GM15510 (cell line): ENCODE results near the gene IFT27.

Experiments used
- POLR2A ChIP-seq: IDR thresholded peaks from 3 replicates; pipeline ENCODE4 v1.6.1; 2011; ENCODE audit warnings: borderline replicate concordance; ENCODE audit not compliant: insufficient read length; ENCODE audit errors: extremely low read depth

Gene IFT27

DNA sequence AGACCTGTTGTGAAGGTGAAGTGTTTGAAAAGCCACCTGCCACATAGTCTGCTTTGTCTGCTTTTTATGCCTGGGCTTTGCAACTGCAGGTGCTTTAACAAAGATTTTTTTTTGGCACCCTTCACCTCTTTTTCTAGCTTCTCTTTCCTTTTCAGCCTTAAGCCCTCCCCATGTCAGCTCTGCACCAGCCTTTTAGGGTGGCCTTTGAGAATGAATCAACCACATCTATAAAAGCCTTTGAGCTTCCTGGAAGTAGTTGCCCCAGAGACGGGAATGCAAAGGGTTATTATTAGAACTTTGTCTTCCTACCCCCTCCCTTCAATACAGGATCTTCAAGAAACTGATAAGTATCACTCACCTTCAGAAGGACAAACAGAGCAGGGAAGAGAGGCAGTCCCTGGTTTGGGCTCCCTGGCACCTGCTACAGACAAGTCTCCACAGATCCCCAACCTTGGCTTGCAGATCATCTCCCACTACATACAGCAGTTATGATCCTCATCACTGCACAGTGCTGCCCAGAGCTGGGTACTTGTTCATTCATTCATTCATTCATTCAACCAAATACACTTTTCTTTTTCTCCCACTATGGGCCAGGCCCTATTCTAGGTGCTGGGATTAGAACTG is 32.9 kb upstream of the IFT27 start:
- no peak for TF ChIP-seq POLR2A

DNA sequence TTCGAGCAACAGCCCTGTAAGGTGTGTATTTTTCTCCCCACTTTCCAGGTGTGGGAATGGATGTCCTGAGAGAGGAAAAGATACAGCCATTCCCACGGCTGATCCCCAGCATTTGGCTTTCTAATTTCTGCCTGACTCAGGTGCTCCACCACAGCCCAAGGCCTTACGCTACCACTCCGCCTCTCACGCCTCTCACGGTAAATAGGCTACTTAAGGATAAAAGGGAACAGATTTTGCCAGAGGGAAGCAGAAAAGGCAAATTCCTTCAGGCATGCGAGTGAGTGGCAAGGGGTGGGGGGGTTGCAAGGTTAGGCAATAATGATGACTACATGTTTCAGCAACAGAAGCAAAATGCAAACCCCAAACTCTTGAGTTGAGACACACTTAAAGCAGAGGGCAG is 31.7 kb upstream of the IFT27 start:
- TF ChIP-seq POLR2A: no peak

DNA sequence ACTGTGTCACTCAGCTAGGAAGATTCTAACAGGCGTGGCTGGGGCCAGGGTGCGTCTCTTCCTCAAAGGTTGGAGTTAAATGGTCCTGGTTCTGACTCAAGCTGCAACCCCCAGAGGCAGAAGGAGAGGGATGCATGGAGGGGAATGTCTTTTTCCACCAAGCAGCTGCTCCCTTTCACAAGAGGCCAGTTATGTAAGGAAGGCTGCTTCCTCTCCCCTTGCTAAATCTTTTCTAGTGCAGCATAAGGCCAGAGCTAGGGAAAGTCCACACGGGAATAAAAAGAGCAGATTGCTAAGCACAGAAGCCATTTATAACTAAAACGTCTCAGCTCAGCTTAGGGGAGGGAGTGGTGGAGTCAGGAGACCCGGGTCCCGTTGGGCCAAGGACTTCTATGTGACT is 30.9 kb upstream of the IFT27 start:
- no peak for TF ChIP-seq POLR2A

DNA sequence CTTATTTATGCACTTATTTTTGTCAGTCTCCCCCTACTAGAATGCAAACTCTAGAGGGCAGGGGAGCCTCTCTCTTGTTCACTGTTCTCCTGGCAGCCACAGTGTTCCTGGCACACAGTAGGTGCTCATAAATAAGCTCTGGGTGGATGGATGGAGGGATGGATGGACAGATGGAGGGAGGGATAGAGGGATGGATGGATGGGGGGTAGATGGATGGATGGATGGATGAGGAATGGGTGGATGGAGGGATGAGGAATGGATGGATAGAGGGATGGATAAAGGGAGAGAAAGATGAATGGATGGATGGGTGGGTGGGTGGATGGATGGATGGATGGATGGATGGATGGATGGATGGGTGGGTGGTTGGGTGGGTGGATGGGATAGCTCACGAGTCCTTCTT is 27.4 kb upstream of the IFT27 start:
- no peak for TF ChIP-seq POLR2A

DNA sequence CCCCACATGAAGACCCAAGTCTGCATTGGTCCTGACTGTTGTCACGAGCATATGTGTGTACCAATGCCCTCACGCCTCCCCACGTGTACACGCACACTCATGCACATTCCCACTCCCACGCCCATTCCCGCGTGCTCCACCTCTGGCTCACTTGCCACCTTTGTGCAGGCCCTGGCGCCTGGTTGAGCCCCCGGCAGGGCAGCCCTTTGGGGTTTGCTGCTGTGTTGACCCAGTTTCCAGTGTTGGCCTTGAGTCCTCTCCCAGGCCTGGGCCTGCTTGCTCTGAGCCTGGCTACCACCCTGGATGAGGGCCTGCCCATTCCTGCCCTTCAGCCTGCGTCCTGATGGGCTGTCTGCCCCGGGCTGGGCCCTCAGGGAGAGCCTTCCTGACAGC is 22.8 kb upstream of the IFT27 start:
- TF ChIP-seq POLR2A: no peak

DNA sequence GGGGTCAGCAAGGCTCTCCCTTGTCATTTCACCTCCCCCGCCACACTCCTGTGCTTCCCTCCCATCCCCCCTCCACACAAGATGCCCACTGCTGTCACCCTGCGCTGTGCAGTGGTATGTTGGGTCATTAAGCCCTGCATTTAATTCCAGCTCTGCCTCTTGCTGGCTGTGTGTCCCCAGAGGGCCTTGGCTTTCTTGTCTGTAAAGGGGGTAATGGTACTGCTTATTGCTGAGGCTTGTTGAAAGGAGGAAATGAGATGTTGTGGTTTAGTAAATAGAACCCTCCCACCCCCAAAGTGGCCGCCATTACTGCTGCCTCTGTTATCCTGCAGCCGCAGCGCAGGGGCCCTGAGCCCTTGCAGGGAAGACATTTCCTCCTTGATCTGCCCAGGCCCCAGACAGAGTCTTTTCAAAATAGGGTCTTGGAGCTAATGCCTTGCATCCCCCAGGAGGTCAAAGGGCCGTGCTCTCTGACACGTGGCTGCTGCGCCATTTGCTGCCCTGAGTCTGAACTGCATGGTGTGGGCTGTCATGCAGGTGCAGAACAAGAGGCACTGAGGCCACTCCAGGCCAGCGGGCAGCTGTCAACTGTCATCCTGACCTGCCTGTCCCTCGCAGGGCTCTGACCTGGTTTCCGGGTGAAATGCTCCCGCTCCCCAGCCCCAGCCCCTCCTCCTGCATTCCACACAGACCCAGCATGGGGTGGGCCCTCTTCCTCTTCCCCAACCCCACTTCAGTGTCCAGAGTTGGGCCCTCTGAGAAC is 22.2 kb upstream of the IFT27 start:
- no peak for TF ChIP-seq POLR2A

DNA sequence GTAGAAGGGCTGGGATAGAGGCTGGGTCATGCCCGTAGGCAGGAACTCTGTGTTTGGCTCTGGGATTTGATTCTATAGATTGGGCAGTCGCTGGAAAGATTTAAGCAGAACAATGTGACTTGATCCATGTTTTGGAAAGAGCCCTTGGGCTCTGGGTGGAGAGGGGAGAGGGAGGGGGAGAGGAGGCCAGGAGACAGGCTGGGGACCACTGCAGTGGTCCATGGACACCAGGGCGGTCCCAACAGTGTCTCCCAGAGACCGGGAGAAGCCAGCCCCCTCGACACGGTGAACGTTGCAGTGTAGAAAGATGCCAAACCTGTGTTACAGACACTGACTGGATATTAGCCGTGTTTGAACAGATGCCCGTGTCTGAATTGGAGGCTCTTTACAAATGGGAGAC is 21.5 kb upstream of the IFT27 start:
- TF ChIP-seq POLR2A: no peak

DNA sequence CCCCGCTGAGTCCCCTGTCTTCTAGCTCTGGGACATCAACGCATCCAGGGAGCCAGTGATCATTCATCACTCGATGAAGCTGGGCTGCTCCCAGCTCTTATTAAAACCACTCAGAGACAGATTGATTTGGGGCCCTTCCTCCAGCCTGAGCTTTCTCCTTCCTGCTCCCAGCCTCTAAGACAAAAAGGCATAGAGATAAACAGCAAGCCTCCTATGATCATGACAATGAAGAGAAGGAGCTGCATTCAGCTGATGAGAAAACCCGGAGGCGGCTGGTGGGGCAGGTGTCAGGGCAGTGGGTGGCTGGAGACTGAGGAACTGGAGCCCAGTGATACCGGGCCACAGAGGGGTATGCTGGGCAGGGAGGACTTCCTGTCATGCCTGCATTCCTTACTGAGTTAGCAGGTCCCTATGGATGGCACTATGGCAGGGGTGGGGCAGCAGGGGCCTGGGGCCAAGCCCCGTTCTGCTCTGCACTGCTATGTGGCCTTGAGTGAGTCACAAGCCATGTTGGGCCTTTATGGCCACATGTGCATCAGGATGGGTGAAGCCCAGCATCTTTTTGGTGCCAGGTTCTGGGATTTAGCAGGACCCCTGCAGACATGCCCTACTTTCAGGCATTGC is 20.7 kb upstream of the IFT27 start:
- no peak for TF ChIP-seq POLR2A

DNA sequence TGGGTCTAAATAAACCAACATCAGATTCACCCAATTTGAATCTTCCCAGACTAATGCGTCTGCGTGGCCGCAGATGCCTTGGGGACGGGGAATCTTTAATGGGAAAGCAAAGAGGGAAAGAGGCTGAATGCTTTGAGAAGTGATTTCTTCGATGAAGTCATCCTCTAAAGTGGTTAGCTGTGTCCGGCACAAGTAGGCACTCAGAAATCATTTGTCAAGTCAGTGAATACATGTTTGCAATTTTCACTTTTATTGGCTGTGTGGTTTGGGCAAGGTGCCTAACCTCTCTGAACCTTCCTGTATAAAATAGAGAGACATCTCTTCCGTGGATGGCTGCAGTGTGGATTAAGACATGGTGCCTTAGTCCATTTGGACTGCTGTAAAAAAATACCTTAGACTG is 19.7 kb upstream of the IFT27 start:
- no peak for TF ChIP-seq POLR2A

DNA sequence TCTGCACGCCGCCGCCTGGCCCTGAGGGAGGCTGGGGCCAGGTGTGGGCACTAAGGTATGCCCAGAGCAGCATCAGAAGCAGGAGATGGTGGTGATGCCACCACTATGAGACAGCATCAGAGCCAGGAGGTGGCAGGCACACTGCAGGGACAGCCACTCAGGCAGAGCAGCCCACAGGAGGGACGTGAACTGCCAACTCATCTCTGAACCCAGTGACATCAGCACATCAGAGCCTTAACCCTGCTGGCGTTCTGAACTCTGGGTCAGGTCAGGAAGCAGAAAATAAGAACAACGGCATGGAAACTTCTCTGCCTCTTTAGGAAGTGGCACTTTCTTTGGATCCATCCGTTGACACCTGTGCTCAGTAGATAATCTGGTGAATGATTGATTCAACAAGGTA is 14.7 kb upstream of the IFT27 start:
- no peak for TF ChIP-seq POLR2A

DNA sequence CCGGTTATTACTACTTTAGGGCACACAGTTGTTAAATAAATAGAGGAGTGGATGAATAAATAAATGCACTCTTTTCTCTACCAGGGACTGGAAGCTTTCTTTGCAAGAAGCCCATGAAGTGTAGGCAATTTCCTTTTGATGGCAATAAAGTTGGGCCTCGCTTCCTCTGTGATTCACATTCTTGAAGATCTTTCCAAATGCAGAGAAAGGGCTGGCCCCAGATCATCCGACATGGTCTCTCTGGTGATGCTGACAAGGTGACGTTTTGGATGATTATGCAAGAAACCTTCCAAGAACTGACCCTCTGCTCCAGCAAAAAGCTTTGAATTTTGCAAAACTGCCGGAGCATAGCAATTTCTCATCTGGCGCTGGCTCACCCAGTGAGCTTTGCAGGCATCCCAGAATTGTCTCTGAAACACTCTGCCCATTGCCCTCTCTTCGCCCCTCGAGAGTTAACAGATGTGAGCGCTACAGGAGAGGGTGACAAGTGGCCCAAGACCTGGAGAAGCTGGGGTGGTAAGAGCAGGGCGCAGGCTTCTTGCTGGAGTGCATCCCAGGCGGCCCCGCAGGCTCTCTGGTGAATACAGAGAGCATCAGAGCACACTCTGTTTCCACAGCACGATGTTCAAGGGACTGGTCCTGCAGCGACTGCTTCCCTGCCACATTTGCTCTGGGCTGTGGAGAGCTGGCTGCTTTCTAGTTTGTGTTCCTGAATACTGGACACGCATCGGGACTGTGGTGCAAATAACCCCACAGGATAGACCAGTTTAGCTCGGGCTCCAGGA is 11.5 kb upstream of the IFT27 start:
- no peak for TF ChIP-seq POLR2A

DNA sequence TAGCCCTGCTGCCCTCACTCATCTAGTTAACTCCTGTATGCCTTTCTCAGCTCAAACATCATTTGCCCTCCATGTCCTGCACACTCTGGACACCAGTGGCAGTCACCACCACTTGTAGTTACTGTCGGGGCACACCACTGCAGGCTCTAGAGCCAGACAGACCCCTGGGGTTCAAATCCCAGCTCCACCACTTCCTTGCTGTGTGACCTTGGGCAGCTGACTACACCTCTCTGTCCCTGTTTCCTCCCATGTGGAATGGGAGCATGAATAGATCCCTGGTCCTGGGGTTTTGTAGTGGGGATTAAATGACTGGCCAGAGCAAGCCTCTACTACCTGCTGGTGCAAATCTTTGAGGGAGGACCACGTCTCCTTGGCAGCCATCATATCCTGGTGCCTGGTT is 7.8 kb upstream of the IFT27 start:
- no peak for TF ChIP-seq POLR2A

DNA sequence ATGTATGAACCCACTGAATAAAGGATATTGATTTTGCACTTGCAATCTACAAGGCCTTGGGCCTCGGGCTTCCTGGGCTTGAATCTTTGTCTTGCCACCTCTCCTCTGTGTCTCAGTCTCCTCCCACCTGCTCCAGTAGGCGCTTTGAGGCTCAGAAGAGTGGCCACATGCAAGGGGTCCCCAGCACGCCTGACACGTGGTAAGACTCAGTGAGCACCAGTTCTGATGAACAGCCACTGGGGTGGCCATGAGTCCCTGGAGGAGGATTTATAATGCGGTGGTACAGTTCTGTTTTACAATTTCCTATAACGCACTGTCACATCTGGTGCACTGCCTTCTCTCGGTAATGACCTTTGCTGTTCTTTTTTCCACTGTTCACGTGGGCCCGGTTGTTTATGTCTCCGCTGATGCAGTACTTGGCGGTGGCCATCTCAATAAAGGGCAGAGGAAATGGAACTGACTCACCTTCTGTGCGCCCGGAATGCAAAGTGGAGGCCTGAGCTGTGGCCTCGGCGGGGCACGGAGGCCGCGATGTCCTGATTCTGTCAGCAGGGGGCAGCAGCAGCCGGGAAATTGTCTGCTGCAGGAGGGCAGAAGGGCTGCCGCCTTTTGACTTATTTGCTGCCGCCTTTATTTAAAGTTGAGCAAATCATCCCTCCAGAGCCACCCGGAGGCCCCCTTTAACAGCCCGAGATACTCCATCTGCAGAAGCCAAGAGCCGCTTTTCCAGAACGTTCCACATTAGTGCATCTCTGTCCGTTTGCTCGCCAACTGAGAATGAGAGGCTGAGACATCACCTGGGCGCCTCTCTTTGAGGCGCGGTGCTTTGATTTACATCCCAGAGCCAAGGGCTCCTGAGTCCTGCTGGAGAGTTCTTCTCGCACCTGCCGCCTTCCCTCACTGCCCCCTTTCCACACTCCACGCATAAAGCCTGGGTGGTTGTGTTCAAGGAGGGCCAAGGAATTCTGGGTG is 6.0 kb upstream of the IFT27 start:
- TF ChIP-seq POLR2A: no peak

DNA sequence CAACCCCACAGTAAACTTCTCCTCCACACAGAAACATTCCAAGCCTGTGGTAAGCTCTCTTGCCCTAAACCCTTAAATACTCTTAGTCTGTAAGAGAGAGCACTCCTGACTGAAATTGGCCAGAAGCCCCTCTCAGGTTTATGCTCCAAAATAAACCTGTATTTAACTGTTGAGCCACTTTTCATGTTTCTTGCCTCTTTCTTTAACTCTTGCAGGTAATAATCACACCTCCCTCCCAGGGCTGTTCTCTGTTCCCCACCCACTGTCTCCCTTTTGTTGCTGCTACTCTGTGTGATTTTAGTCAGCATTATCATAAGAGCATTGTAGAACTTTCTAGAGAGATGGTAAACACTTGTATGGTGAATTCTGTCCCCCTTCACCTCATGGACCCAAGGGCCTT is 2.1 kb upstream of the IFT27 start:
- no peak for TF ChIP-seq POLR2A
